Measurements from ENCODE around the gene AP3S2.
"Not testable (repeated sequence)": the region's sequence is repeated elsewhere in the genome, so short reads cannot be mapped to it uniquely, and the experiment has no call there.

The AP3S2 gene

DNA sequence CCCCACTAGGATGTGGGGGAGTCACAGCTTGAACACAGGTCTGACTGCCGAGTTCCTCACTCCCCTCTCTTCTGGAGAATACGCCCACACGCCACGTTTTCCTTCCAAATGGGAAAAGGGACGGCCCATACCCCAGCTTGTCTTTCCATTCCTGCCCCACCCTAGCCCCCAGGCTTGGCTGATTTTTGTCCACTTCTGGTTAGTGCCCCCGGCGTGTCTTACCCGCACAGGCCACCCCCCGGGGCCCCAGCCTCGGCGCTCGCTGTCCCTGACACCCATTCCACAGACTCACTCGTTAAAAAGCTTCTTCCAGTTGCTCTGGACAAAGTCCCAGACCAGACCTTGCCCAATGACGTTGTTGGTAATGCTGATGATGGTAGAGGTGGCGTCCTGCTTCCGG lies 103.1 kb downstream of the AP3S2 start:
- Histone ChIP-seq H3K79me2 (ENCODE audit: low read length) (no peaks in the 10 kb centered on the region), H3K9me3 (replicated peaks; ENCODE audit: insufficient read depth, low read length) (no peaks in the 10 kb centered on the region), H3F3A (ENCODE audit: insufficient read depth, low read length) (no peaks in the 10 kb centered on the region), H3K4me1 (ENCODE audit: low read length) (no peaks in the 10 kb centered on the region), H3K9me2 (replicated peaks; ENCODE audit: insufficient read depth, low read length) (no peaks in the 10 kb centered on the region), H3K27ac (ENCODE audit: low read length) (no peak overlapping the region), H3K36me3 (replicated peaks; ENCODE audit: insufficient read depth, low read length) (no peaks in the 10 kb centered on the region), H2AFZ (ENCODE audit: low read length) (no peak overlapping the region), H3K4me3 (ENCODE audit: low read length) (no peak overlapping the region), H3K9ac (ENCODE audit: low read length) (no peak overlapping the region), H3K27me3 (replicated peaks; ENCODE audit: insufficient read depth, low read length) (no peaks in the 10 kb centered on the region), H4K20me1 (ENCODE audit: insufficient read depth, low read length) (no peaks in the 10 kb centered on the region), H3K4me2 (ENCODE audit: low read depth, low read length) (no peak overlapping the region)
- no peak for DNase-seq
- TF ChIP-seq EZH2 (optimal IDR thresholded peaks at IDR 0.05; ENCODE audit: low read depth, low read length) (no peak), CTCF (IDR thresholded peaks at IDR 0.05; ENCODE audit: low read length) (no peak), EZH2phosphoT487 (IDR thresholded peaks at IDR 0.05; ENCODE audit: low read length) (no peak)

DNA sequence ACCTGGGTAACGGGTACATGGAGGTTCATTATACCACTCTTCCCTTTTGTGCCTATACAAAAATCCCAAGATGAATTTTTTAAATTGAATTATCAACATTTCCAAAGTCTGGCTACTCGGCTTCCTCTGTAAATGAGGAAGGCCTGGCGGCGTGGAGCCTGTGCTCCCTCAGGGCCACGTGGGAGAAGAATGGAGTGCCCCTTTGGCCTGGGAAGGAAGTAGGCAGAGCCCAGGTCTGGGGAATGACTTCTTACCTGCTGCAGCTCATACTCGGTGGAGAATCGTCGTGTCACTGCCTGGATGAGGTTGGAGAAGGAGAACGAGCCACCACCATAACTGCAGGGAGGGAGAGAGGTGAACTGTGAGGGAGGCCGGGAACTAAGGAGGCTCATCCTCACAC lies 103.6 kb downstream of the AP3S2 start:
- Histone ChIP-seq H3K4me1 (ENCODE audit: low read length) (no peaks in the 10 kb centered on the region), H3K27me3 (replicated peaks; ENCODE audit: insufficient read depth, low read length) (no peaks in the 10 kb centered on the region), H2AFZ (ENCODE audit: low read length) (no peak overlapping the region), H3K4me2 (ENCODE audit: low read depth, low read length) (no peak overlapping the region), H3K9me3 (replicated peaks; ENCODE audit: insufficient read depth, low read length) (no peaks in the 10 kb centered on the region), H3K27ac (ENCODE audit: low read length) (no peak overlapping the region), H3K9me2 (replicated peaks; ENCODE audit: insufficient read depth, low read length) (no peaks in the 10 kb centered on the region), H4K20me1 (ENCODE audit: insufficient read depth, low read length) (no peaks in the 10 kb centered on the region), H3K9ac (ENCODE audit: low read length) (no peak overlapping the region), H3K4me3 (ENCODE audit: low read length) (no peak overlapping the region), H3F3A (ENCODE audit: insufficient read depth, low read length) (no peaks in the 10 kb centered on the region), H3K36me3 (replicated peaks; ENCODE audit: insufficient read depth, low read length) (no peaks in the 10 kb centered on the region), H3K79me2 (ENCODE audit: low read length) (no peaks in the 10 kb centered on the region)
- no peak for DNase-seq
- TF ChIP-seq CTCF (IDR thresholded peaks at IDR 0.05; ENCODE audit: low read length) (no peak), EZH2 (optimal IDR thresholded peaks at IDR 0.05; ENCODE audit: low read depth, low read length) (no peak), EZH2phosphoT487 (IDR thresholded peaks at IDR 0.05; ENCODE audit: low read length) (no peak)

DNA sequence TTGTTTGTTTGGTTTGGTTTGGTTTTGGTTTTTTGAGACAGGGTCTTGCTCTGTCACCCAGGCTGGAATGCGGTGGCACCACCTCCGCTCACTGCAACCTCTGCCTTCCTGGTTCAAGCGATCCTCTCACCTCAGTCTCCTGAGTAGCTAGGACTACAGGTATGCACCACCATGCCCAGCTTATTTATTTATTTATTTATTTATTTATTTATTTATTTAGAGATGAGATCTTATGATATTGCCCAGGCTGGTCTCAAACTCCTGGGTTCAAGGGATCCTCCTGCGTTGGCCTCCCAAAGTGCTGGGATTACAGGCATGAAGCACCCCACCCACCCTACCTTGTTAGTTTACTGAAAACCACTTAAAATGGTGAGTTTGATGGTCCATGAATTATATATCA lies 105.2 kb downstream of the AP3S2 start:
- not testable (repeated sequence) for H4K20me1 ChIP-seq (ENCODE audit: insufficient read depth, low read length); H3K36me3 ChIP-seq (replicated peaks; ENCODE audit: insufficient read depth, low read length); H3K4me3 ChIP-seq (ENCODE audit: low read length); H3K9ac ChIP-seq (ENCODE audit: low read length); H3K9me2 ChIP-seq (replicated peaks; ENCODE audit: insufficient read depth, low read length); H3K27me3 ChIP-seq (replicated peaks; ENCODE audit: insufficient read depth, low read length); H3K79me2 ChIP-seq (ENCODE audit: low read length); H3K4me2 ChIP-seq (ENCODE audit: low read depth, low read length); H3F3A ChIP-seq (ENCODE audit: insufficient read depth, low read length); H3K4me1 ChIP-seq (ENCODE audit: low read length); H3K27ac ChIP-seq (ENCODE audit: low read length); DNase-seq; H3K9me3 ChIP-seq (replicated peaks; ENCODE audit: insufficient read depth, low read length); H2AFZ ChIP-seq (ENCODE audit: low read length)

DNA sequence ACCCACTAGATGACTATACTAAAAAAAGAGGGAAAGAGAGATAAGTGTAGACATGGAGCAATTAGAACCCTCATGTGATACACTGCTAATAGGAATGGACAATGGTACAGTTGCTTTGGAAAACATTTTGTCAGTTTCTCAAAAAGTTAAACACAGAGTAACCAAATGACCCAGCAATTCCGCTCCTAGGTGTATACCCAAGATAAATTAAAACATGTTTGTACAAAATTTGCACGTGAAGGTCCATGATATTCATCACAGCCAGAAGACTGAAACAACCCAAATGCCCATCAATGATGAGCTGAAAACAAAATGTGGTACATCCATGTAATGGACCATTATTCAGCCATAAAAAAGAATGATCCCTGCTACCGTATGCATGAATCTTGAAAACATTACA lies 105.8 kb downstream of the AP3S2 start:
- H3K9me3 ChIP-seq (replicated peaks; ENCODE audit: insufficient read depth, low read length): no peaks in the 10 kb centered on the region
- H3K9ac ChIP-seq (ENCODE audit: low read length): no peak overlapping the region
- H3K27me3 ChIP-seq (replicated peaks; ENCODE audit: insufficient read depth, low read length): no peaks in the 10 kb centered on the region
- H3K4me3 ChIP-seq (ENCODE audit: low read length): no peak overlapping the region
- no peaks in the 10 kb centered on the region for H4K20me1 ChIP-seq (ENCODE audit: insufficient read depth, low read length)
- H3K36me3 ChIP-seq (replicated peaks; ENCODE audit: insufficient read depth, low read length): no peaks in the 10 kb centered on the region
- no peaks in the 10 kb centered on the region for H3F3A ChIP-seq (ENCODE audit: insufficient read depth, low read length)
- TF ChIP-seq CTCF (IDR thresholded peaks at IDR 0.05; ENCODE audit: low read length) (no peak), EZH2phosphoT487 (IDR thresholded peaks at IDR 0.05; ENCODE audit: low read length) (no peak), EZH2 (optimal IDR thresholded peaks at IDR 0.05; ENCODE audit: low read depth, low read length) (no peak)
- no peaks in the 10 kb centered on the region for H3K79me2 ChIP-seq (ENCODE audit: low read length)
- H2AFZ ChIP-seq (ENCODE audit: low read length): no peak overlapping the region
- no peak overlapping the region for H3K27ac ChIP-seq (ENCODE audit: low read length)
- H3K4me2 ChIP-seq (ENCODE audit: low read depth, low read length): no peak overlapping the region
- no peak for DNase-seq
- no peaks in the 10 kb centered on the region for H3K4me1 ChIP-seq (ENCODE audit: low read length)
- no peaks in the 10 kb centered on the region for H3K9me2 ChIP-seq (replicated peaks; ENCODE audit: insufficient read depth, low read length)
